HG03378 (cell line): ENCODE measurements around the gene LNX1.

Experiments used
- ATAC-seq: cut with Tn5 transposase; IDR thresholded peaks from one replicate; pipeline ENCODE4 v1.9.1; 2021; ENCODE audit warnings: mild to moderate bottlenecking, moderate library complexity; ENCODE audit not compliant: unreplicated experiment

Gene LNX1

DNA sequence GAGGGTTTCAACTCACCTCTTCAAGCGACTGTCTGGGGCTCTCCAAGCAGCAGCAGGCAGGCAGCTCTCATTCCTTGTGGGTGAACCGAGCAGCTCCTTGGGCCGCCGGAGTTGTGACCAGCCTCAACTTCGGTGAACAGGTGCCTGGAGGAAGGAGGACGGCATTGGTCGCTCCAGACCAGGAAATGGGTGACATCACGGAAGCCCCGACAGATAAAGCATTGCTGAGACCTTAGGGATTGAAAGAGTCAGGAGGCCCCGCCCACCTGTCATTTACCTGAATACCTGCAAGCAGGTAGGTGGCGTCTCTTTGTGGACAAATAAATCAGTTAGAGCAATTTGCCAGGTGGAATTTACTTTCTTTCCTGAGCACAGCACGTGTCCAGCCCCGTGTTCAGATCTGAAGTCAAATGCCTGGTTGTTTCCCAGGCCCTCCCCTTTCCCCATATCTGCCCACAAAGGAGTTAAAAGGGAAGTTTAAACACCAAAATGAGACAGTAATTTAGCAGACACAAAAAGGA, at the start of gene LNX1:
Gene LNX1, minus strand, starts transcription at position 115 of the 521 bp plus-strand sequence. CDS start 17,484 bp downstream, outside the sequence.
- ATAC-seq: no peak

DNA sequence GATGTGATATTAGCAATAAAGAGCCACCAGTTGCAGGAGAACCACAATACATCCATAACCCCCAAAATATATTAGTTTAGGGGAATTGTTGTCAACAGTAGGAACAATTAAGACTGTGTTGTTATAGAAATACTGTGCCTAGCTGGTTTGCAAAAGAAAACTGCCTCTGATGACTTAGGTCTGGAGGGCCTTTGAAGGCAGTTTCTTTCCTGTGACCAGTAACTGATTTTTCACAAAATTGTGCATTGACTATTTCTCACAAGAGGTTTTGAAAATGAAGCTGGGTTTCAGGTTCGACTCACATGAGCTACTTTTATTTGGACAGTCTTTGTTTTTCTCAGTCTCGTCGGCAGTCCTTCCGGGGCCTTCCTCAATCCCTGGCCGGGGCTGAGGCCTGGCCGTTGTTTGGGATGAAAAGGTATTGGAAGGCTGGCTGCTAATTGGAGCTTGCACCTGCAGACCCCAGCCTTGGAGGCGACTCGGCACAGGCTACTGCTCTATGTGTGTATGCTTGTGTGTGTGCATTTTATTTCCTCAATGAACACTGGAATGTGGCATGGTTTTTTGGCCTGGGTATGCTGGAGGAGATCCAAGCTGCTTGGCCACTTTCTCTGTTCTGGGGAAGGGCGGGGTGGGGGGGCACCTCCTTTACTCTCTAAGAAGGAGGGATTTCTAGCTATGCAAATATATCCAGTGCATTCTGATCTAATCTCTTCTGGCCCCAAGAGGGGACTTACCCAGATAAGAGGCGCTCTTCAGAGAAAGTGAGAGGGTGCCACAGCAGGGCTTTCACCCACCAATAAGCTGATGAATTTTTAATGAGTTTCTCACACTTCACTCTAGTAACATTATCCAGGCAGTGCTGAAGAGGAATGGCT, 49.5 kb upstream of the LNX1 start:
- peak; percentile 75 for ATAC-seq

GRCh38 chr4:53638919-53639318, 47.6 kb upstream of the LNX1 start:
- ATAC-seq: no peak

DNA sequence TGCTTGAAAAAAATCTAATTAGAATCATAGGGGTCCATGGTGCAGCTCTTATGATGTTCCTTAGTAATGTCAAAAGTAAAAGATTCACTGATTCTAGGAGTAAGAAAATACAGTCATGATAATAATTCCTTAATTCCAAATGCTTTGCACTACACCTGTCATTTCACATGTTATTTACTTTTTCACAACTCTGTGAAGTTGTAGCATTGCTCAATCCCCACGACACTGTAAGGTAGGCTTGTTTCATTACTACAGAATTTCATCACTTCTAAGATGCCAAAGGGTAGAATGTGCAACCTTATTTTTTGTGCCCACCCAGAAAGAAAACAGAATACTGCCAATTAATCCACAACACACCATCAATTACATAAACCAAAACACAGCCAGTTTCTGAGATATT, 46.1 kb upstream of the LNX1 start:
- no peak for ATAC-seq

GRCh38 chr4:53635697-53636483, 44.6 kb upstream of the LNX1 start:
- ATAC-seq: no peak

DNA sequence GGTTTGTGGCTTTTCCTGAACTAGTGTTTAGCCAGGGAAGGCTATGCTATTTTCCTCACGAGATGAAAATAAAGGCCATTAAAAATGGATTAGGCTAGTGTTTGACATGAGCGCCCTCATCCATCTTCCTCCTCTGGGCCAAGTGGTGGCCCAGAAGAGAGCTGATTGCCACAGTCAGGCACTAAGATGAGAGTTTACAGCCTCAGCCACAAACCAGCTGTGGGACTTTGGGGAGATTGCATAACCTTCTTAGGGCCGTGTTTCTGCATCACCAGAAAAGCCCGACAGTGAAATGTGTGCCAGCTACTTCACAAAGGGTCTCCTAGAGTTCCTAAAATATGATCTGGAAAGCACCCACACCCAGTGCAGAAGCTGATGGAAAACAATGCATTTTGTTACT, 42.3 kb upstream of the LNX1 start:
- ATAC-seq: no peak

DNA sequence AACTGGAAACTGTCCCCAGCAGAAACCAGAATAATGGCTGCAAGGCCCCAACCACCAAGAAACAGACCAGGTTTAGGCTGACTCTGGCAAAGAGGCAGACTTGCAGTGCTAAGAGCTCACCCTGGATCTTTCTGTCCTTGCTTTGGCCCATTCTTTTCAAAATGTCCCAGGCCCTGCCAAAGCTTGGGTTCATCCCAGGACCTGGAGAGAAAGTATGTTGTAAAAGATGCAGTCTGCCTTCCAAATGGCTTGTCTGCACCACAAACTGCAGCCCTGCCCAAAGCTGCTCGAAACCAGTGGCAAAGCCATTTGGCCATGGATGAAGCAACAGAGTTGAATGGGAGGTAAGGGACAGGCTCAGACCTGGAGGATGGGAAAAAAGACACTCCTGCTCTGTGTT, 38.0 kb upstream of the LNX1 start:
- ATAC-seq: no peak

GRCh38 chr4:53626491-53626890, 35.2 kb upstream of the LNX1 start:
- no peak for ATAC-seq

DNA sequence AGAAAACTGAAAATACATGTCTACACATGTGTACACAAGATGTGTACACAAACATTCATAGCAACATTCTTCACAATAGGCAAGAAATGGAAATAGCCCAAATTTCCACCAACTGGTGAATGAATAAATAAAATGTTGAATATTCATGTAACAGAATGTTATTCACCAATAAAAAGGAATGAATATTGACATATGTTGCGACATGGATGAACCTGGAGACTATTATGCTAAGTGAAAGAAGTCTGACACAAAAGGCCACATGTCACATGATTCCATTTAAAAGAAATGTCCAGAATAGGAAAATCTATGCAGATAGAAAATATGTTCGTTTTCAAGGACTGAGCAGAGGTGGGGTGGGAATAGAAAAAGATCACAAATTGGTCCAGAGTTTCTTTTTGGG, 34.6 kb upstream of the LNX1 start:
- ATAC-seq: no peak

GRCh38 chr4:53622739-53623151, 31.5 kb upstream of the LNX1 start:
- ATAC-seq: no peak

- ATAC-seq: no peak
Observed at GRCh38 chr4:53620956-53621355, 29.7 kb upstream of the LNX1 start.

DNA sequence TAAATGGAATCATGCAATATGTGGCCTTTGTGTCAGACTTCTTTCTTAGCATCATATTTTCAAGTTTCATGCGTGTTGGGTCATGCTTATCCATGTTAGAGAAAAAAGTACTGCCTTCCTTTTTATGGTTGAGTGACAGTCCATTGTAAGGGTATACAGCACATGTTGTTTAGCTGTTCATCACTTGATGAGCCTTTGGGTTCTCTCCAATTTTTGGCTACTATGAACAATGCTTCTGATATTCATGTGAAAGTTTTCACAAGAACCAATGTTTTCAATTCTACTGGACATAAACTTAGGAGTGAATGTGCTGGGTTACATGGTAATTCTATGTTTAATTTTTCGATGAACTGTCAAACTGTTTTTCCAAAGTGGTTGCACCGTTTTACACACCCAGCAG, 28.1 kb upstream of the LNX1 start:
- ATAC-seq: no peak

DNA sequence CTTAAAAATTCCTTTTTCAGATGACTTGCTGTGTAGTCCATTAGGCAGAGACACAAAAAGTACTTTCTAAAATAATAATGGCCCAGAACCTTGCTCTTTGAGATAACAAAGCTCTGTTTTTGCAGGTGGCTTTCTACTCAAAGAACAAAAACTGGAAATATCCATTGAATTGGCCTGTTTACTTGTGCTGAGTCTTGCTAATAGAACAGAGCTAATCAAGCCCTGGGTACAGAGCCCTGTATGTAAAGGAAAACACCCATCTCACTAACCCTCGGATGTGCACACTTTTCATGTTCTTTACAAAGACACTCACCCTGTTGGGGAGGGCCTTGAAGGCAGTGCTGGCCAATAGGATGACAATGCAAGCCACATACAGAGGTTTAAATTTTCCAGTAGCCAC, 27.0 kb upstream of the LNX1 start:
- no peak for ATAC-seq

DNA sequence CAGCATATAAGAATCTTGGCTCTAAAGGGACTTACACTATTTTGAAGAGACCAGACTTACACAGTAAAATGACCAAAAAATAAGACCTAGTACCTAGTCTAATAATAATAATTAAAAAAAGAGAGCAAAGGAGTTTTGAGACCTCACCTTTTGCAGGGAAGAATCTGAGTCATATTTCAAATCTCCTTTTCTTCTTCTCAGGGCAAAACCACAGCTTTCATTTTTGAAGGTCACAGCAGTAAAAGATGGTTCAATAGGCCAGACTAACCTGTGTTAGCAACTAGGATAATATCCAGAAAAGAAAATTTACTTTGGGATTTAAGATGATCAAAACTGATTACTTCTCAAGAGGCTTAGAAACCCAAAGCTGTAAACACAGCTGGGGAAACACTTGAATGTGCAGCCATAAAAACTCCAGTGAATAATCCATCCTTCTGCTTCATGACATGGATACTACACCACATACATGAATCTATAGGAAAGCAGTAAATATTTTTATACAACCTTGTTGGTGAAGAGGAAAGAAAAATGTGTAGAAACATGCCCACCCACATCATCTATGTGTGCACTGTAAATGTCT, 25.9 kb upstream of the LNX1 start:
- ATAC-seq: no peak

GRCh38 chr4:53616219-53616618, 24.9 kb upstream of the LNX1 start:
- ATAC-seq: no peak

DNA sequence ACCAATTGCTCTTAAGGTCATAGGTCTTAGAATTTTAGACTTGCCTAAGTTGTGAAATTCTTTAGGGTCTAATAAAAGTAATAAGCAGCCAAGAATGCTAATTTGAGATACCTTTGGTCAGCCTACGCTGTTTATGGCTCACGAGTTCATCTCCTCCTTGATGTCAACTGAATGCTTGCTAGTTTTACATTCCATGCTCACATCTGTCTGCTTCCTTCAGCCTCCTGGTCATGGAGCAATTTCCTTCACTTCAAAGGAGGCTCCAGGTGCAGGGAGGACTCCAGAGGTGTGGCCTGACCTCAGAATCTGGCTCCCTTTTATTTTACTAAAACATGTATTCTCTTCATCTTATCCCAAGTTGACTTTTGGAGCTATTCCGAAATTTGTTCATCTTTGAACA, 23.3 kb upstream of the LNX1 start:
- ATAC-seq: no peak

DNA sequence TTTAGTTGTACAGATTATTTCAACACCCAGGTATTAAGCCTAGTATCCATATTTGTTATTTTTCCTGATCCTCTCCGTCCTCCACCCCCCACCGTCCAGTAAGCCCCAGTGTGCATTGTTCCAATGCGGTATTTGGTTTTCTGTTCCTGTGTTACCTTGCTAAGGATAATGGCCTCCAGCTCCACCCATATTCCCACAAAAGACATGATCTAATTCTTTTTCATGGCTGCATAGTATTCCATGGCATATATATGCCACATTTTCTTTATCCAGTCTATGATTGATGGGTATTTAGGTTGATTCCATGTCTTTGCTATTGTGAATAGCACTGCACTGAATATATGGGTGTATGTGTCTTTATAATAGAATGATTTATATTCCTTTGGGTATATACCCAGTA, 22.1 kb upstream of the LNX1 start:
- no peak for ATAC-seq

DNA sequence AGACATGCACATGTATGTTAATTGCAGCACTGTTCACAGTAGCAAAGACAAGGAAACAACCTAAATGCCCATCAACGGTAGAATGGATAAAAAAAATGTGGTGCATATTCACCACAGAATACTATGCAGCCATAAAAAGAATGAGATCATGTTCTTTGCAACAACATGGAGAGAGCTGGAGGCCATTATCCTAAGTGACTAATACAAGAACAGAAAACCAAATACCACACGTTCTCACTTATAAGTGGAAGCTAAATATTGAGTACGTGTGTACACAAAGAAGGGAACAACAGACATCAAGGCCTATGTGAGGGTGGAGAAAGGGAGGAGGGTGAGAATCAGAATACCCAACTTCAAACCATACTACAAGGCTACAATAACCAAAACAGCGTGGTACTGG, 17.4 kb upstream of the LNX1 start:
- peak; percentile 36 for ATAC-seq

DNA sequence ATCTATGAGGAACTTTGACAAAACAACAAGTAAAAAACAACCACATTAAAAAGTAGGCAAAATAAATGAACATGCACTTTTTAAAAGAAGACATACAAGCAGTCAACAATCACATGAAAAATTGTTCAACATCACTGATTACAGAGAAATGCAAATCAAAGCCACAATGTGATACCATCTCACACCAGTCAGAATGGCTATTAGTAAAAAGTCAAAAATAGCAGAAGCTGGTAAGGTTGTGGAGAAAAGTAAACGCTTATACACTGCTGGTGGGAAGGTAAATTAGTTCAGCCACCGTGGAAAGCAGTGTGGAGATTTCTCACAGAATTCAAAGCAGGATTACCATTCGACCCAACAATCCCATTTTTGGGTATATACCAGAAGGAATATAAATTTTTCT, 17.0 kb upstream of the LNX1 start:
- peak; percentile 64 for ATAC-seq

GRCh38 chr4:53605783-53606182, 14.5 kb upstream of the LNX1 start:
- no peak for ATAC-seq

GRCh38 chr4:53602390-53602789, 11.1 kb upstream of the LNX1 start:
- no peak for ATAC-seq
